HG02970 (cell line): ENCODE results near the gene MIPOL1.
"Not testable (repeated sequence)": the region's sequence is repeated elsewhere in the genome, so short reads cannot be mapped to it uniquely, and the experiment has no call there.

ENCODE experiments used
- ATAC-seq: cut with Tn5 transposase; IDR thresholded peaks from one replicate; pipeline ENCODE4 v1.9.1; 2021; ENCODE audit warnings: mild to moderate bottlenecking, moderate library complexity, moderate number of reproducible peaks; ENCODE audit not compliant: unreplicated experiment, low FRiP score

The MIPOL1 gene

DNA sequence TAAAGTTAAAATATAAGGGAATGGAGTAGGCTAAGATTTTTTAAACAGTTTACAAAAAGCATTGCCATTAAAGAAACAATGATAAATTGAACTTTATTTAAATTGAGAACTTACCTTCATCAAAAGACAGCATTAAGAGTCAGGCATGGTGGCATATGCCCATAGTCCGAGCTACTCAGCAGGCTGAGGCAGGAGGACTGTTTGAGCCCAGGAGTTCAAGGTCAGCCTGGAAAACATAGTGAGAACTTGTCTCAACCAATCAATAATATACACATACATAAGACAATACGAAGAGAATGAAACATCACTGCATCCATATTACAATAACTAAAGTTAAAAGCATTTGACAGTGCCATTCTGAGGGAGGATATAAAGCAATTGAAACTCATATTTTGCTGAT, 299.7 kb downstream of the MIPOL1 start:
- ATAC-seq: no peak

DNA sequence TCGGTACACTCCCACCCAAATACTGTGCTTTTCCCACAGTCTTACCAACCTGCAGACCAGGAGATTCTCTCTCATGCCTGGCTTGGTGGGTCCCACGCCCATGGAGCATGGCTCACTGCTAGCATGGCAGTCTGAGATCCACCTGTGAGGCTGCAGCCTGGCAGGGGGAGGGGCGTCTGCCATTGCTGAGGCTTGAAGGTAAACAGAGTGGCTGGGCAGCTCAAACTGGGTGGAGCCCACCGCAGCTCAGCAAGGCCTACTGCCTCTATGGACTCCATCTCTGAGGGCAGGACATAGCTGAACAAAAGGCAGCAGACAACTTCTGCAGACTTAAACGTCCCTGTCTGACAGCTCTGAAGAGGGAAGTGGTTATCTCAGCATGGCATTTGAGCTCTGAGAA, 304.1 kb downstream of the MIPOL1 start:
- no peak for ATAC-seq

DNA sequence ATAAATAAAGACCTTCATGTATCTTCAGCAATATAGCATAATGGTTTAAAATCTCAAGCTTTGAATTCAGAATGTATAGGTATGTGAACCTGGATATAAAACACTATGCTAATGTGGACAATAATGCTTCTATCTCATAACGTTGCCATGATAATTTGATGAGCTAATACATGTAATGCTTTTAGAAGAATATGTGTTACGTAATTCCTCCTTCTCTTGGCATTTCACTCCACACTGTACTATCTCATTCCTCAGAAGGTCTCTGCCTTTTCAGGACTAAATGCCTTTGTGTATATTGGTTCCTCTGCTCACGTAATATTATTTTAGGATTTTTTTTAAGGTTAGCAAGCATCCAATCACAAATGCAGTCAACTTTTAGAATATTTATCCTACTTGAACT, 310.8 kb downstream of the MIPOL1 start:
- ATAC-seq: no peak

DNA sequence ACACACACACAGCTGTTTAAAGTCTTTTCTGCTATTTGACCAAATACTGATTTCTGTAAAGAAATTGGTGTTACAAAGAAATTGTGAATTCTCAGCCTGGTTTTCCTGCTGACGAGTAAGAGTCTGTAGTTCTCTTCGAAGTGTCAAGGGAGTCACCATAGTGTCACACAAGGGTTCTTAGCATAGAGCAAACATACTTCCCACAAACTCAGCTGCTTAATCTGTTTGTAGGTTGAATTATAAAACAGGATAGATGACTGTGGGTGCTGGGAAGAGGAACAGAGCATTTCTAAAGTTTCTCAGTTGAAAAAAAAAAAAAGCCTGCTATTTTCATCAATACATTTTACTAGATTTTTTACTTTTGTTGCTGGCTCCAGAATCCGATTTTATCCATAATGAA, 314.4 kb downstream of the MIPOL1 start:
- no peak for ATAC-seq

DNA sequence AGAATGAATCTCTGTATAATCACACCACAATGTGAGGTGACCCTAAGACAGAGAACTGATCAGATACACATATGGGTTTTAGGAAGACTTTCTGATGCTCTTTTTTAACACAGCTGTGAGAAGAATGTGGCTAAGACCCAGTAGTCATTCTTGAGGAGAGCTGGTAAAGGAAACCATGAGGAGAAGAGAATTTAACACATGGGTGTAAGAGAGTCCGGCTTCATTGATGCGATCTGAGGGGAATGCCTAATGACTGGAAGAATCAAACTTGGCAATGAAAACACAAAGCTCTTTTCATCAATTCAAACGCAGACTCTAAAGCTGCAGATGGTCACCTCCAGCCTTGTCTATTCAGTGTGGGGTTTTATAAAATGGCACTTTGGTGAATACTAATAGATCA, 318.0 kb downstream of the MIPOL1 start:
- no peak for ATAC-seq

DNA sequence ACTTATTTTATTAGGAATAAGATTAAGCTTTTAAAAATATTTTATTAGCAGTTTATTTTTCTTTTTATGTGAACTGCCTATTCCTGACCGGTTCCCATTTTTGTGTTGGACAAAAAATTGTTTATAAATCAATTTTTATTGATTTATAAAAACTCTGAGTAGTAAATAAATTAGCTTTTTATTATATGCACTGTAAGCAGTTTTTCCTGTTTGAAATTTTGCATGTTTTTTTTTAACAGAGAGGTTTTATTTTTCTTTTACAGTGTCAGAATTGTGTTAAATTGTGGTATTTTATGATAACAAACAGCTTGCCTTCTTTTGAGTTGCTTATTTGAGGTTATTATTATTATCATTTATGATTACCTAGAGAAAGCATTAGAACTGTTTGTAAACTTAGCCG, 329.3 kb downstream of the MIPOL1 start:
- no peak for ATAC-seq

DNA sequence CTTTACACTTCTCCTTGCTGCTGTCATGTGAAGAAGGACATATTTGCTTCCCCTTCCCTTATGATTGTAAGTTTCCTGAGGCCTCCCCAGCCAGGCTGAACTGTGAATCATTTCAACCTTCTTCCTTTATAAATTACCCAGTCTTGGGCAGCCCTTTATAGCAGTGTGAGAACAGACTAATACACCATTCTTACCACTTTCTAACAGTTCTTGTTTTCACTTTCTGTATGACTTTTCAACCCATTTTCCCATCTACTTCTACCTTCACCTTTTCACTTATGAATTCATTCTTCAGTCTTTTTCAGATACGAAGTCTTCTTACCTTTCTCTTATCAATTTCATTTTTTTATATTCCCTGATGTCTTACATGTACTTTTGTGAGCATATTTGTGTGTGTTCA, 342.3 kb downstream of the MIPOL1 start:
- no peak for ATAC-seq

DNA sequence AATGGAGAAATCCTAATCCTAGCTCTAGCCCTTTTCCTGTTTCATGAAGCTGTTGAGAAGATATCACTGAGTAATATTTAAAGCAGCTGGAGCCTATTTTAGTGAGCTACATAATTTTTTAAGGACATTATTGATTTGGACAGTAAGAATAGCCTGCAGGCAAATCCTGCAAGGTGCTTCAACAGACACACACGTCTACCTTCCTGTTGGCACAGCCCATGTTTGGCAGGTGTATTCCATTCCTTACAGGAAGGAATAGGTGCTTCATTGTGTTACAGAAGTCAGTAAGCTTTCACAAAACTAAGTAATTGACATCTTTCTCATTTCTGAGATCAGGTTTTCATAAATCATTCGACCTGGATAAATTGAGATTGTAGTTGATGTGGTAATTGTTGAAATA, 346.7 kb downstream of the MIPOL1 start:
- ATAC-seq: no peak

DNA sequence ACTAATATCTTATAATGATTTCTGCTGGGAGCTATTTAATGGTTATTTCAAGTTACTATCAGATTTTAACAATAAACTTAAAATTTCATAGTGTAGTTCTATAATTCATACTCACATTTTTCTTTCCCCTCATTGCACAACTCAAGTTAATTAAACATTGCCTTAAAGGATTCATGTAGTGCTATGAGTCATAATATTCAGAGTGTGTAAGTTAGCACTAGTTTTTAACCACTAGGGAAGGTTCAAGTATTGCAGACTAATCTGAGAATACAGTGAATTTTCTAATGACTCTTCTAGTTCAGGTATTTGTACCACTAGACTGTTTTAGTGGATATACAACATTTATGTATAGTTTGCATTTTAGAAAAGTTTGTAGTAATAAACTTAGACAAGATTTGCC, 347.4 kb downstream of the MIPOL1 start:
- no peak for ATAC-seq

DNA sequence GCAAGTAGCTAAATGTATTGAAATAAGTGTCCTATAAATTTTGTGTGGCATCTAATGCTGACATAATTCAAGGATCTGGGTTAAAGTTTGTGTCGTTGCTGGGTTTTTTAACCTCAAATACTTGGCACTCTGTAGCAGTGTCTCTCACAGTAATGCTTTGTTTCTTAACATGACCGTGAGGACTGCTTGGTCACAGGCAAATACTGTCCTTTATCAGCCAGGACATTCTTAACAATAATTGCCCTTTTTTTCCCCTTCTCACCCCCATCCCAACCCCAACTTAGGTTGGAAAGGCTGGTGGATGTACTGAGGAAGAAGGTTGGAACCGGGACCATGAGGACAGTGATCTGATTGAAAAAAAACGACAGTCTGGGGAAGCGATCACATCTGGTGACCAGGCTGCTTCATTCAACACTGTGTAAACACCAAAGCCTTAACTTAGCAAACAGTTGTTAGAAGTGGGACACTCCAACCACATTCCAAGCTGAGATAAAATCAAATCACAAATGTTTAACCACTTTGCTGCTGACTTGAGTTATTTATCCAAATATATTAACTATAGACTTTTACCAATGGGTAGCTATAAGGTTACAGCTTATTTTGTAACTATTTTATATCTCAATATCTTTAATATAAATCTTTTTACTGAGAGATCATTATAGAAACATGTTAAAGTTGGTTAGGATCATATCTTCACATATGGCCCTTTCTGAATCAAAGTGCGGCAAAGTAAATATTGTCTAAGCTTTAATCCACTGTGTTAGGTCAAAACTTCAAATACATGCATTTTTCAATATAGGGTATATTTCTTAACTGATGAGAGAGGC, 349.1 kb downstream of the MIPOL1 start:
- ATAC-seq: no peak

DNA sequence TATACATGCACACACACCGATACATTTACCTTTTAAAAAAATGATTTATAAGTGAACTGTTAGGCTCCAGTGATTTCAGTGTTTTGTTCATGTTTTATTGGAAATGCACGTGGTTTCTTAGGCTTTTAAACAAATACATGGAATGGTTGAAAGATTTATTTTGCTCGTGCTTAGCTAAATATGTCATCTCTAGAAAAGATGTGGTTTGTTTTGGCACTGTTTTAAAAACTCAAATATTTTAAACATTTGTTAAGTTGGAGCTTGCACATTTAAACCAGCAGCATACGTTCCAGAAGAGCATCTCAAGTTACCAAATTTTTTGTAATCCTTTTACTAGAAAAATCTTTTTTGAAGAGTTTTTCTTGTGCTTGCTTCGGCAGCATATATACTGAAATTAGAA, 352.8 kb downstream of the MIPOL1 start:
- no peak for ATAC-seq

DNA sequence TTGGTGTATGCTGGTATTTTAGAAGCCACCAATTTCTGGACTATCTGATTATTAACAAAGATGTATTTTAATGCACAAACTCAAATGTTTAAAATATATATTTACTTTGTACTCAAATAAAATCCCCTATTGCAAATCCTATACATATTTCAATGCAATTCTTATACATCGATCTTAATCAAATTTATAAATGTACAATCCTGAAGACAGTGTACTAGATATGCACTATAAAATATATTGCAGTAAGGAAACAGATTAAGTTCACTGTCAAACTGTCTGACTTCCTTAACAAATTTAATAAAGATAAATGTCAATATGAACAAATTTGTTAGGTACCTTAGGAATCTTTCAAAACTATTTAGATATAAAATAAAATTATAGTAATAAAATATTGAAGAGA, 353.4 kb downstream of the MIPOL1 start:
- no peak for ATAC-seq

DNA sequence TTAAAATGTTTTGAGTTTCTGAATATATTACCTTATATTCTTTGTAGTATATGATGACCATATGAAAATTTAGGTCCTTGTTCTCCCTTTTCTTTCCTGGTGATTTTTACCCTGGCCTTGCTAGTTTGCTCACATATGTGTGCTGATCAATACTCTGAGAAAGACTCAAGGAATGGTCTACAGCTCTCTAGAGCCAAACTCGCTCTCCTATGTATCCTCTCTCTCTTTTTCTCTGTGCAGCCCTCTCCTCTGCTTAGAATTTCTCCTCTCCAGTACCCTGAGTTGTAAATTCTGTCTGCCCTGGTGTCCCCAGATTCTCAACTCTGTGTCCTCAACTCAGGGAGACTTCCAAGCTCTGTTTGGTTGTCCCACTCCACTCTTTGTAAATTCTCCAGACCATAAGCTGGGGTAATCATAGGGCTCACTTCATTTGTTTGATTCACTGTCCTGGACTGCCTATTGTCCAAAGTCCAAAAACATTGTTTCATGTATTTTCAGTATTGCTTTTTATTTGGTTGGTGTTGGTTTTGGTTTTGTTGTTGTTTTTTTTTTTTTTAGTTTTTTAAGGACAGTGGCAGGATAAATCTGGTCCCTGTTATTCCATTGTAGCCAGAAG, 356.3 kb downstream of the MIPOL1 start:
- no peak for ATAC-seq

DNA sequence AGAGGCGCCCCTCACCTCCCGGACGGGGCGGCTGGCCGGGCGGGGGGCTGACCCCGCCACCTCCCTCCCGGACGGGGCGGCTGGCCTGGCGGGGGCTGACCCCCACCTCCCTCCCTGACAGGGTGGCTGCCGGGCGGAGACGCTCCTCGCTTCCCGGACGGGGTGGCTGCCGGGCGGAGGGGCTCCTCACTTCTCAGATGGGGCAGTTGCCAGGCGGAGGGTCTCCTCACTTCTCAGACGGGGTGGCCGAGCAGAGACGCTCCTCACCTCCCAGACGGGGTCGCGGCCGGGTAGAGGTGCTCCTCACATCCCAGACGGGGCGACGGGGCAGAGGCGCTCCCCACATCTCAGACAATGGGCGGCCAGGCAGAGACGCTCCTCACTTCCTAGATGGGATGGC, 357.9 kb downstream of the MIPOL1 start:
- ATAC-seq: not testable (repeated sequence)

DNA sequence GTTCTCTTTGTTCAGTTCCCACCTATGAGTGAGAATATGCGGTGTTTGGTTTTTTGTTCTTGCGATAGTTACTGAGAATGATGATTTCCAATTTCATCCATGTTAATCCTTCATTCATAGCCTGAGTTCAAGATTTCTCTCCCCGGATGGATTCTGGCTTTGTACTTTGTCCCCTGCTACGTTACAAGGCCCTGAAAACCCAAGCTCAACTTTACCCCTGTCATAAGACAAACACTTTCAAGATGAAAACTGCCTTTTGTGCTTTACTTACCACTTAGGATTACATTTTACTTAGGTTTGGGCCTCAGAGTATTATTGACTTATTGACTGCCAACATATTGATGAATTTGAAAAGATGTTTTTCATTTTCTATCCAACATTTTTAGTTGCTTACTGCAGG, 361.0 kb downstream of the MIPOL1 start:
- no peak for ATAC-seq

DNA sequence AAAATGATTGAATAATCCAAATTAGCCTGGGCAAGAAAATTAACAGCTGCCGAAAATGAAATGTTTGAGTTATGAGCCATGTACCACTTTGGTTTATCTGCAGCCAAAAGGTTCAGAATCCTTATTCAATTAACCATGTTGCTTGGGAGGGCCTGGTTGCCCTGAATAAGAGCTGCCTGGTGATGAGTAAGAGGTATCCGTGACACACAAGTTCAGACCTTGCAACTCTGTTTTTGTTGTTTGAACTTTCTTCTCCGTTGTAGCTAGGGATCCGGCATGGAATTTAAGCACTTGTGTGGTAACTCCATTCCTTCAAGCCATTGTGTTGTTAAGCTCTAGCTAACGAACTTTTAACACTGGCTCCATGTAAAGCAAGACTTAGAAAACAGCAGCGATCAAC, 361.6 kb downstream of the MIPOL1 start:
- ATAC-seq: no peak

DNA sequence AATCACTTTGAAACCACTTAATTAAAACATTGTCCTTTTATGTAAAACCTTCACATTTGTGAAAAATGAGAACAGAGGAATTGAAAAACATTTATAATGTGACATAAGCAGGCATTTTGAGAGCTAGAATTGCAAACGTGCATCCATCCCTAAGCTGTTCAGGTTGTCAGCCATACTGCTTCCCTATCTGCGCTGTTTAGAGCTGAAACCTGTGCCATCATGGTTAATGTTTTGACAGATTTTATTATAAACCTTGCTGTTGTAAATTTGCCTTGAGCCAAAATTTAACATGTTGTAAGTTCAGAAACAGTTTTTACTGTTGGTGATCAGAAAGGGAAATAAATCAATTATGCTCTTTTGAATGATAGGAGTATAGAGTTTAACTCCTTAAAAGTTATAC, 365.5 kb downstream of the MIPOL1 start:
- no peak for ATAC-seq

DNA sequence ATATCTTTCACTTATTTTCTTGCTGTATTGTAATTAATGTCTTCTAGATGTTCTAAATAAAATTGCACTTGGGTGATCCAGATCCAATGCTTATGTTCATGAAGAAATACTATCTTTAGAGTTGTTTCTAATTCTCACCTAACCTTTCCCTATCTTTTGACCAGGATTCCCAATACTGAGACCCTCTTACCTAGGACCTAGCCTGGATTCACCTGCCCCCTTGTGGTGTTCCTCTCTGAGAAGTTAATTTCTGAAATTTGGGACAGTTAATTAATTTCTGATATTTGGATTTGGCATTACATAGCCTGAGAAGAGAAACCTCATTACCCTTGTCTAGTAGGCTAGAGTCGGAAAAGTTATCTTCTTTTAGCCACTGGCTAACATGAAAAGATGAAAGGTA, 367.8 kb downstream of the MIPOL1 start:
- ATAC-seq: no peak

DNA sequence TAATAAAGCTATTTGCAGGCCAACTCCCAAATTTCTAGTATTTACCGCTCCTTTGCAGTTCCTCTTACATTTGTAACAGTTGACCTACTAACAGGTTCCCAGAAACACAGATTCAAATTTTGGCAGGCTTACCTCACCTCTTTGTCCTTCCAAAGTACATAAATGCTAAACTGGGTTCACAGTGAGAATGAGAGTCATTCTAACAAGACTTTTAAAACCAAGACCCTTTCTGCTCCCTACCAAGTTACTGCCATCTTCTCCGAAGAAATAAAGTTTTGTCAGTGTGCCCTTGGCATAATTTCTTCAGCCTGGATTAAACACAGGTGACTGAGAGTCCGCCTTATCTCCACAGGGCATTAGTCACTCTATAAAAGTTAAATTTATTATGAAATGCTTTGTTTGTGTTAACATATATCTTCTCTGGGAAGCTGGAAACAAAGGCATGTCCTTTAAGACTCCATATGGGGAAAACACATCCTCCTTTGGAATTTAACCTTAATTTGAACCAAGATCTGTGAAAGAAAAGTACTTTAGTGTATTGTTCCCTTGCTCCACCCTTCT, 369.2 kb downstream of the MIPOL1 start:
- no peak for ATAC-seq

DNA sequence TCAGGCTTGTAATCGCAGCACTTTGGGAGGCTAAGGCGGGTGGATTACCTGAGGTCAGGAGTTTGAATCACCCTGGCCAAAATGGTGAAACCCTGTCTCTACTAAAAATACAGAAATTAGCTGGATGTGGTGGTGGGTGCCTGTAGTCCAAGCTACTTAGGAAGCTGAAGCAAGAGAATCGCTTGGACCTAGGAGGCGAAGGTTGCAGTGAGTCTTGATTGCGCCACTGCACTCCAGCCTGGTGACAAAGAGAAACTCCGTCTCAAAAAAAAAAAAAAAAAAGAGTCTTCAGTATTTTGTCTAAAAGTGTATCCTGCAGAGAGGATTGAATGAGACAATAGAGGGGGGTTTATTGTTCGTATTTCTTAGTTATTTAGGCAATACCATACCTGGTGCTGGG, 372.0 kb downstream of the MIPOL1 start:
- no peak for ATAC-seq

DNA sequence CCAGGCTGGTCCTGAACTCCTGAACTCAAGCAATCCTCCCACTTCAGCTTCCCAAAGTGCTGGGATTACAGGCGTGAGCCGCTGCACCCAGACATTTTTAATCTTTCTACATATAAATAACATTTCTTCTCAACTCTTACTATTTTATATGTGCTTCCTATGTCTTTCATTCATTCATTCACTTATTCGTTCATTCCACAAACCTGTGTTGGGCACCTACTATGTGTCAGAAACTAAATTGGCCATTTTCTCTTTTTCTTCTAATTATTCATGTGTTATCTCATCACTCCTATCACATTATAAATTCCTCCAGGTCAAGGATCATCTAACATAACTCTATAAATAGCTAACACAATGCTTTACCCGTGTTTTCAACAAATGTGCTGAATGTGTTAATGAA, 373.7 kb downstream of the MIPOL1 start:
- no peak for ATAC-seq

DNA sequence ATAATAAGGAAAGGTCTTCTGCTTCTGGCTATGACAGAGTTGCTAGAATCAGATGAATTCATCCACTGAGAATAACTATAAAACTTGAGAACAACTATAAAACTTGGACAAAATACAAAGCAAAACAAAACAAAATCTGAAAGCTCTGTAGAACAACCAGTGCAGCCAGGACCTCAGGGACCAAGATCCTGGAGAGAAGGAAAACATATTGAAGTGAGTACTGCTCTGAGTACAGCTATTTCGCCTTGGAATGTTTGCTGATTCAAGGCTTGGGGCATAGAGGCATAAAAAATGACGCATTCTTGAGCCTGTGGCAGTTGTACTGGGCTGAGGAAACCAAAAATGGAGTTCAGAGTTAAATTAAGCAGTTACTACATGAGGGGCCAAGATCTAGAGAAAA, 375.6 kb downstream of the MIPOL1 start:
- no peak for ATAC-seq
